Kidney (tissue), 14 donors: ENCODE measurements around the gene ROR2. TPM values are rescaled to one million over a fixed set of nuclear protein-coding genes. Genes with fewer than 3 reads are reported as not detected.

Experiments
- DNase-seq, 5 donors: peaks; one replicate each; pipeline ENCODE4 v3.0.0-alpha.2; 2013 to 2020
- FAIRE-seq: peaks from 2 replicates; lab custom pipeline; 2012; peaks lifted over from hg19 to GRCh38; lab: Jason Lieb, UNC
- H3K27ac ChIP-seq, 2 donors: one replicate each; pipeline ENCODE4 v1.7.0; 2013; ENCODE audit warnings: low read depth in 2 of 2, low read length in 2 of 2, inconsistent platforms in 1 of 2
- H3K27me3 ChIP-seq: one replicate; pipeline ENCODE4 v1.7.1; 2013; ENCODE audit warnings: low read length, inconsistent platforms; ENCODE audit not compliant: control insufficient read depth, insufficient read depth
- H3K36me3 ChIP-seq, 3 donors: one replicate each; pipeline versions ENCODE4 v1.7.0 to v1.7.1; 2013; ENCODE audit warnings: low read length in 3 of 3, control low read depth in 1 of 3, inconsistent platforms in 1 of 3; ENCODE audit not compliant: insufficient read depth in 3 of 3, control insufficient read depth in 2 of 3
- H3K4me1 ChIP-seq, 3 donors: one replicate each; pipeline versions ENCODE4 v1.7.0 to v1.7.1; 2013; ENCODE audit warnings: low read length in 3 of 3, inconsistent platforms in 1 of 3, low read depth in 1 of 3; ENCODE audit not compliant: control insufficient read depth in 2 of 3, insufficient read depth in 2 of 3
- H3K4me3 ChIP-seq, 3 donors: one replicate each; pipeline versions ENCODE4 v1.7.0 to v1.8.1; 2013; ENCODE audit warnings: low read length in 3 of 3, control low read depth in 1 of 3, inconsistent platforms in 1 of 3
- H3K9ac ChIP-seq, 3 donors: one replicate each; pipeline versions ENCODE4 v1.7.0 to v1.7.1; 2013; ENCODE audit warnings: low read length in 3 of 3, control low read depth in 1 of 3, inconsistent platforms in 1 of 3
- H3K9me3 ChIP-seq, 3 donors: one replicate each; pipeline versions ENCODE4 v1.7.0 to v1.7.1; 2013; ENCODE audit warnings: low read length in 3 of 3, control low read depth in 1 of 3, inconsistent platforms in 1 of 3; ENCODE audit not compliant: control insufficient read depth in 2 of 3, insufficient read depth in 1 of 3
- CTCF ChIP-seq: IDR thresholded peaks from 3 replicates; pipeline ENCODE4 v1.5.1; 2012; ENCODE audit warnings: mild to moderate bottlenecking, moderate library complexity, borderline replicate concordance; ENCODE audit not compliant: insufficient read depth; ENCODE audit errors: extremely low read depth
- intact Hi-C: fragments of 100-400 bp; cut with DNase I; formaldehyde crosslinking; loops from one replicate; pipeline ENCODE4 v1.11.1; 2022
- polyA plus RNA-seq: library from polyadenylated mRNA; stranded (reverse); fragments of 350-450 nt; fragmentation: Illumina TruSeq; extraction: RNeasy Lipid Tissue Mini Kit (QIAGEN cat#74804); gene quantifications from one replicate; pipeline ENCODE4 v1.2.3, GENCODE V29; 2014; ENCODE audit warnings: low read depth, low replicate concordance; ENCODE audit not compliant: insufficient read depth
- total RNA-seq: library from RNA; stranded (reverse); fragmentation: NEBNext Ultra II Directional; extraction: Animal tissue kit (Norgen Biotek cat#: 25700); gene quantifications from one replicate; pipeline ENCODE4 v1.2.1, GENCODE V29; 2021
- donor health status: control.
- donor health status: control.
- donor health status: control.
- donor health status: control.
- donor health status: control.
- donor health status: DM: yes; HTN: yes; CAD: no.
- donor health status: Normal renal cell carcinoma (clear cell type).

ROR2 gene
- total and polyA plus RNA-seq, 2 donors from 2014 or later = 1.5 to 5.7 TPM

- FAIRE-seq = no peak
- peaks cover 0 to 3% (median 0%) of the 10 kb centered on the region in 3 donors for H3K4me1 ChIP-seq
- DNase-seq = peak in 2 of 5 donors; percentile 53 to 74
Observed at GRCh38 chr9:91766315-91767069, 183.5 kb downstream of the ROR2 start.

DNA sequence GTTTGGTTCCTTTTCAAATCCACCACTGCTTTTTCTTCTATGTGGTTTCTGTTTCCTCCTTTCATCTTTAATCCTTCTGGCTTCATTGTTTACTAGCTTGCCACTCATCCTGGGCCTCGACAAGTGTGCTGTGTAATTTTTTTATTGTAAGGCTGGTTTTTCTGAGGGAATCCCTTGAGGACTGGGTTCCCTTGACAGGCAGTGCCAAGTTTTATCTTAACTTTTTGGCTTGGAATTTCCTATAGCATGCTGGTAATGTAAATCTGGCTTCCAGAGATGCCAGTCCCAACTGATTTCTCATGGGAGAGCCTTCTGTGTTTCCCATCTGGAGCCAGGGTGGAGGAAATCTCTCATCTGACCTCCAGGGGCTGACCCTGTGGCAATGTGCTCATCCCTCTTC, 184.7 kb downstream of the ROR2 start:
- no peaks in the 10 kb centered on the region for H3K27me3 ChIP-seq
- DNase-seq = no peak
- no peak overlapping the region for H3K9ac ChIP-seq
- no peak overlapping the region for H3K4me3 ChIP-seq
- intact Hi-C loops = no loop called here
- H3K36me3 ChIP-seq = no peaks in the 10 kb centered on the region
- peaks cover 0 to 3% (median 0%) of the 10 kb centered on the region in 3 donors for H3K9me3 ChIP-seq
- TF ChIP-seq CTCF = no peak
- FAIRE-seq = no peak
- H3K27ac ChIP-seq = no peak overlapping the region
- H3K4me1 ChIP-seq = no peaks in the 10 kb centered on the region

More at GRCh38 chr9:91766315-91767069, 183.5 kb downstream of the ROR2 start:
- Histone ChIP-seq H3K4me3 (no peak overlapping the region), H3K27ac (no peak overlapping the region), H3K9me3 (peaks cover 0 to 3% (median 0%) of the 10 kb centered on the region in 3 donors), H3K27me3 (no peaks in the 10 kb centered on the region), H3K9ac (no peak overlapping the region), H3K36me3 (no peaks in the 10 kb centered on the region)
- TF ChIP-seq CTCF = no peak
- intact Hi-C loops = no loop called here

- no peaks in the 10 kb centered on the region for H3K27me3 ChIP-seq
- H3K4me1 ChIP-seq = no peaks in the 10 kb centered on the region
- H3K4me3 ChIP-seq = no peak overlapping the region
- H3K36me3 ChIP-seq = no peaks in the 10 kb centered on the region
- DNase-seq (no peak), FAIRE-seq (no peak)
- intact Hi-C loops = no loop called here
- H3K9ac ChIP-seq = no peak overlapping the region
- no peak overlapping the region for H3K27ac ChIP-seq
- peaks cover 0 to 6% (median 0%) of the 10 kb centered on the region in 3 donors for H3K9me3 ChIP-seq
- TF ChIP-seq CTCF = no peak
Observed at GRCh38 chr9:91764661-91765060, 185.4 kb downstream of the ROR2 start.
